H9 (cell line): ENCODE results near the gene GPR25. TPM values are rescaled to one million over a fixed set of nuclear protein-coding genes. Genes with fewer than 3 reads are reported as not detected.
A peak's percentile ranks its signal among the peaks of the same experiment; 100 is the strongest.

Experiments used
- DNase-seq: peaks from one replicate; pipeline ENCODE4 v3.0.0-alpha.2; 2017
- H2AFZ ChIP-seq: one replicate; pipeline ENCODE4 v1.6.1; 2013; ENCODE audit warnings: mild to moderate bottlenecking, low read length, control low read depth, moderate library complexity
- H2AK5ac ChIP-seq: 2 replicates; pipeline ENCODE4 v1.6.1; 2013; ENCODE audit warnings: low read length, control low read depth, mixed read lengths; ENCODE audit not compliant: insufficient read length
- H2BK120ac ChIP-seq: one replicate; pipeline ENCODE4 v1.6.1; 2013; ENCODE audit warnings: low read depth, mild to moderate bottlenecking, low read length, control low read depth, inconsistent platforms; ENCODE audit not compliant: poor library complexity, severe bottlenecking
- H2BK12ac ChIP-seq: 2 replicates; pipeline ENCODE4 v1.6.1; 2013; ENCODE audit warnings: low read length, control low read depth, mixed read lengths, low read depth; ENCODE audit not compliant: insufficient read length
- H2BK15ac ChIP-seq: 2 replicates; pipeline ENCODE4 v1.6.1; 2013; ENCODE audit warnings: low read depth, low read length, control low read depth
- H2BK20ac ChIP-seq: one replicate; pipeline ENCODE4 v1.6.1; 2013; ENCODE audit warnings: low read depth, mild to moderate bottlenecking, low read length, control low read depth, inconsistent platforms; ENCODE audit not compliant: poor library complexity, severe bottlenecking
- H2BK5ac ChIP-seq: 2 replicates; pipeline ENCODE4 v1.6.1; 2013; ENCODE audit warnings: low read length, control low read depth, mixed read lengths; ENCODE audit not compliant: insufficient read length
- H3K14ac ChIP-seq: 2 replicates; pipeline ENCODE4 v1.6.1; 2013; ENCODE audit warnings: low read length, control low read depth; ENCODE audit not compliant: insufficient read depth
- H3K18ac ChIP-seq: 2 replicates; pipeline ENCODE4 v1.6.1; 2013; ENCODE audit warnings: low read depth, mild to moderate bottlenecking, mixed read lengths, low read length, control low read depth; ENCODE audit not compliant: insufficient read length
- H3K23ac ChIP-seq: 2 replicates; pipeline ENCODE4 v1.6.1; 2013; ENCODE audit warnings: low read length, control low read depth, mixed read lengths, low read depth; ENCODE audit not compliant: insufficient read length
- H3K23me2 ChIP-seq: 2 replicates; pipeline ENCODE4 v1.6.1; 2013; ENCODE audit warnings: low read depth, mild to moderate bottlenecking, mixed read lengths, low read length, control low read depth; ENCODE audit not compliant: insufficient read length, poor library complexity, severe bottlenecking
- H3K27ac ChIP-seq: 2 replicates; pipeline ENCODE4 v1.5.1; 2013; ENCODE audit warnings: low read length, control low read depth, mixed read lengths, low read depth; ENCODE audit not compliant: insufficient read length
- H3K27me3 ChIP-seq: 2 replicates; pipeline ENCODE4 v1.6.1; 2013; ENCODE audit warnings: low read length, control low read depth, inconsistent platforms; ENCODE audit not compliant: insufficient read depth
- H3K4ac ChIP-seq: 2 replicates; pipeline ENCODE4 v1.6.1; 2013; ENCODE audit warnings: low read depth, mild to moderate bottlenecking, control low read depth, inconsistent platforms, low read length, moderate library complexity
- H3K4me1 ChIP-seq: 2 replicates; pipeline ENCODE4 v1.6.1; 2013; ENCODE audit warnings: low read length, control low read depth, inconsistent platforms; ENCODE audit not compliant: insufficient read depth
- H3K4me2 ChIP-seq: 2 replicates; pipeline ENCODE4 v1.6.1; 2013; ENCODE audit warnings: low read length, control low read depth, mixed read lengths; ENCODE audit not compliant: insufficient read length, insufficient read depth
- H3K56ac ChIP-seq: 2 replicates; pipeline ENCODE4 v1.6.1; 2013; ENCODE audit warnings: low read depth, mild to moderate bottlenecking, mixed read lengths, low read length, control low read depth; ENCODE audit not compliant: insufficient read length
- H3K79me1 ChIP-seq: 2 replicates; pipeline ENCODE4 v1.6.1; 2013; ENCODE audit warnings: low read depth, mild to moderate bottlenecking, moderate library complexity, low read length, control low read depth, inconsistent platforms; ENCODE audit not compliant: insufficient read depth, poor library complexity, severe bottlenecking
- H3K79me2 ChIP-seq: 2 replicates; pipeline ENCODE4 v1.6.1; 2013; ENCODE audit warnings: low read length, control low read depth, inconsistent platforms; ENCODE audit not compliant: insufficient read depth
- H3K9ac ChIP-seq: 2 replicates; pipeline ENCODE4 v1.6.1; 2013; ENCODE audit warnings: low read length, control low read depth, mixed read lengths; ENCODE audit not compliant: insufficient read length; ENCODE audit errors: extremely low read depth
- H3K9me3 ChIP-seq: one replicate; pipeline ENCODE4 v1.6.1; 2013; ENCODE audit warnings: low read depth, low read length, inconsistent platforms; ENCODE audit not compliant: control insufficient read depth
- H3T11ph ChIP-seq: one replicate; pipeline ENCODE4 v1.6.1; 2013; ENCODE audit warnings: mild to moderate bottlenecking, low read length, control low read depth, inconsistent platforms
- H4K20me1 ChIP-seq: one replicate; pipeline ENCODE4 v1.6.1; 2013; ENCODE audit not compliant: control insufficient read depth, insufficient read length, insufficient read depth
- H4K5ac ChIP-seq: 2 replicates; pipeline ENCODE4 v1.6.1; 2013; ENCODE audit warnings: low read depth, mild to moderate bottlenecking, mixed read lengths, low read length, control low read depth; ENCODE audit not compliant: insufficient read length
- H4K8ac ChIP-seq: replicated peaks from 2 replicates; pipeline ENCODE4 v1.6.1; 2013; ENCODE audit warnings: low read length, control low read depth, mixed read lengths, low read depth; ENCODE audit not compliant: insufficient read length
- H4K91ac ChIP-seq: 2 replicates; pipeline ENCODE4 v1.6.1; 2013; ENCODE audit warnings: low read depth, mild to moderate bottlenecking, moderate library complexity, mixed read lengths, low read length, control low read depth; ENCODE audit not compliant: insufficient read length
- H3K27ac Mint-ChIP-seq, 3 experiments: 2 replicates in 2 of 3; 3 replicates in 1 of 3; pipeline ENCODE4 v1.8.0; 2020 to 2021; ENCODE audit warnings: mixed read lengths in 3 of 3, mild to moderate bottlenecking in 1 of 3, moderate library complexity in 1 of 3
- H3K27me3 Mint-ChIP-seq: 2 replicates; pipeline ENCODE4 v1.8.0; 2021; ENCODE audit warnings: low read depth, mild to moderate bottlenecking, moderate library complexity, mixed read lengths
- H3K36me3 Mint-ChIP-seq, 3 experiments: 2 replicates in 2 of 3; 3 replicates in 1 of 3; pipeline ENCODE4 v1.8.0; 2020 to 2021; ENCODE audit warnings: low read depth in 3 of 3, mixed read lengths in 3 of 3; ENCODE audit not compliant: insufficient read depth in 1 of 3
- H3K4me1 Mint-ChIP-seq, 2 experiments: 2 replicates each; pipeline ENCODE4 v1.8.0; 2020; ENCODE audit warnings: mixed read lengths in 2 of 2
- H3K4me3 Mint-ChIP-seq, 2 experiments: 2 replicates in 1 of 2; 3 replicates in 1 of 2; pipeline ENCODE4 v1.8.0; 2020 to 2021; ENCODE audit warnings: mild to moderate bottlenecking in 2 of 2, mixed read lengths in 2 of 2, moderate library complexity in 1 of 2
- H3K9me3 Mint-ChIP-seq, 2 experiments: 2 replicates in 1 of 2; 3 replicates in 1 of 2; pipeline ENCODE4 v1.8.0; 2020; ENCODE audit warnings: mild to moderate bottlenecking in 2 of 2, mixed read lengths in 2 of 2, moderate library complexity in 1 of 2
- WGBS: extraction: QIAGEN DNeasy Blood & Tissue Kit; methylation state at CpG from one replicate; pipeline ENCODE4 v1.1.7; 2013; ENCODE audit warnings: missing lambda C conversion rate, low lambda C conversion rate, mixed read lengths; ENCODE audit not compliant: insufficient read length; ENCODE audit errors: extremely low coverage; 5-methylcytosine and 5-hydroxymethylcytosine counted together
- total RNA-seq: library from RNA; stranded (reverse); gene quantifications from 2 replicates; pipeline ENCODE4 v1.2.1, GENCODE V29; 2021
- TF ChIP-seq, protein P1 (sequence below): fragments of 200-600 bp; sonication (generic); conservative IDR thresholded peaks from 3 replicates; pipeline ENCODE4 v1.8.0; 2021; ENCODE audit warnings: antibody characterized with exemption, mild to moderate bottlenecking

The GPR25 gene
- total RNA-seq, 1 experiment from 2014 or later: not detected

DNA sequence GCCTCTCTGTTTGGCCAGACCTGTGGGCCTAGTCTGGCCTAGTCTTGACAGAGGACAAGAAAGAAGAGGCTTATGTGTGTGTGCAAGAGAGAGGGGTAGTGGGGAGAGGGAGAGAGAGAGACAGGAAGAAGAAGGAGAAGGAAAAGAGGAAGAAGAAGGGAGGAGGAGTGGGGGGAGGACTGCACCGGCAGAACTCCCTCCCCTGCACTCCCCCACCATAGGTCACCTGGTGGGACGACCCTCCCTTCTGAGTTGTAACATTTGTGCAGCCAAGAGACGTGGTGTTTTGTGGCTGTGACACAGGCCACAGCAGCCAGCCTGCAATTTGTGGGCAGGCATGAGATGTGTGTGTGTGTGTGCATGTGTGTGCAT, 26.2 kb downstream of the GPR25 start:
- H3K23ac ChIP-seq: no peak overlapping the region
- H4K20me1 ChIP-seq: peaks cover 2% of the 10 kb centered on the region
- H2BK15ac ChIP-seq: no peak overlapping the region
- no peaks in the 10 kb centered on the region for H3K9me3 ChIP-seq
- H3K27me3 Mint-ChIP-seq: no peaks in the 10 kb centered on the region
- no peak overlapping the region for H2BK120ac ChIP-seq
- H3K79me1 ChIP-seq: peaks cover 7% of the 10 kb centered on the region
- H3K18ac ChIP-seq: no peak overlapping the region
- TF ChIP-seq, protein P1, sequence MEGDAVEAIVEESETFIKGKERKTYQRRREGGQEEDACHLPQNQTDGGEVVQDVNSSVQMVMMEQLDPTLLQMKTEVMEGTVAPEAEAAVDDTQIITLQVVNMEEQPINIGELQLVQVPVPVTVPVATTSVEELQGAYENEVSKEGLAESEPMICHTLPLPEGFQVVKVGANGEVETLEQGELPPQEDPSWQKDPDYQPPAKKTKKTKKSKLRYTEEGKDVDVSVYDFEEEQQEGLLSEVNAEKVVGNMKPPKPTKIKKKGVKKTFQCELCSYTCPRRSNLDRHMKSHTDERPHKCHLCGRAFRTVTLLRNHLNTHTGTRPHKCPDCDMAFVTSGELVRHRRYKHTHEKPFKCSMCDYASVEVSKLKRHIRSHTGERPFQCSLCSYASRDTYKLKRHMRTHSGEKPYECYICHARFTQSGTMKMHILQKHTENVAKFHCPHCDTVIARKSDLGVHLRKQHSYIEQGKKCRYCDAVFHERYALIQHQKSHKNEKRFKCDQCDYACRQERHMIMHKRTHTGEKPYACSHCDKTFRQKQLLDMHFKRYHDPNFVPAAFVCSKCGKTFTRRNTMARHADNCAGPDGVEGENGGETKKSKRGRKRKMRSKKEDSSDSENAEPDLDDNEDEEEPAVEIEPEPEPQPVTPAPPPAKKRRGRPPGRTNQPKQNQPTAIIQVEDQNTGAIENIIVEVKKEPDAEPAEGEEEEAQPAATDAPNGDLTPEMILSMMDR: no peak
- H3T11ph ChIP-seq: no peak overlapping the region
- no peak overlapping the region for H4K91ac ChIP-seq
- H2BK5ac ChIP-seq: no peak overlapping the region
- H3K27me3 ChIP-seq: no peaks in the 10 kb centered on the region
- H3K4me1 ChIP-seq: peaks cover 9% of the 10 kb centered on the region; the same call in 1 of the 2 replicates
- H4K8ac ChIP-seq: no peak overlapping the region
- H3K27ac Mint-ChIP-seq: peak overlapping the region in 2 of 3 experiments; percentile 77 to 82; a peak in 1 of 7 replicates
- H3K79me2 ChIP-seq: peaks cover 15% of the 10 kb centered on the region; the same call in 1 of the 2 replicates
- no peaks in the 10 kb centered on the region for H3K23me2 ChIP-seq
- no peak for DNase-seq
- no peak overlapping the region for H3K27ac ChIP-seq
- H2AK5ac ChIP-seq: no peak overlapping the region
- WGBS: no CpG with 5 or more reads among the region's 3 CpGs
- no peak overlapping the region for H2BK20ac ChIP-seq
- no peak overlapping the region for H2AFZ ChIP-seq
- no peak overlapping the region for H3K4me2 ChIP-seq
- H2BK12ac ChIP-seq: no peak overlapping the region
- H3K9me3 Mint-ChIP-seq: no peaks in the 10 kb centered on the region; a peak in 1 of 5 replicates
- no peak overlapping the region for H3K4me3 Mint-ChIP-seq
- no peak overlapping the region for H3K4ac ChIP-seq
- no peak overlapping the region for H3K9ac ChIP-seq
- H3K56ac ChIP-seq: no peak overlapping the region
- H3K4me1 Mint-ChIP-seq: peaks cover 31 to 38% of the 10 kb centered on the region in 2 experiments
- no peak overlapping the region for H3K14ac ChIP-seq
- peaks cover 28 to 55% (median 52%) of the 10 kb centered on the region in 3 experiments; a peak in 6 of 7 replicates for H3K36me3 Mint-ChIP-seq
- H4K5ac ChIP-seq: no peak overlapping the region
